SK-N-SH (cell line): Measurements from ENCODE around the gene PARP2.

ENCODE experiments used
- CHD2 ChIP-seq: fragments of 150-350 bp; IDR thresholded peaks from 2 replicates; pipeline ENCODE4 v1.6.1; 2018; ENCODE audit warnings: low read length; ENCODE audit not compliant: partially characterized antibody
- EP300 ChIP-seq, 2 experiments: IDR thresholded peaks; 2 replicates each; pipeline versions ENCODE4 v1.4.0 to v1.6.1; 2012; ENCODE audit warnings: borderline replicate concordance in 1 of 2, low read depth in 1 of 2, low read length in 1 of 2
- FOXM1 ChIP-seq: IDR thresholded peaks from 2 replicates; pipeline ENCODE4 v1.4.0; 2012; ENCODE audit warnings: low read depth, mild to moderate bottlenecking
- GABPA ChIP-seq: IDR thresholded peaks from 2 replicates; pipeline ENCODE4 v1.4.0; 2012; ENCODE audit warnings: low read depth, mild to moderate bottlenecking
- JUND ChIP-seq: IDR thresholded peaks from 2 replicates; pipeline ENCODE4 v1.4.0; 2012
- NRF1 ChIP-seq: IDR thresholded peaks from 2 replicates; pipeline ENCODE4 v1.6.1; 2012; ENCODE audit warnings: low read depth, mild to moderate bottlenecking, low read length
- POLR2AphosphoS5 ChIP-seq: IDR thresholded peaks from 2 replicates; pipeline ENCODE4 v1.6.1; 2012; ENCODE audit warnings: low read depth, low read length
- RFX5 ChIP-seq: IDR thresholded peaks from 2 replicates; pipeline ENCODE4 v1.6.1; 2012; ENCODE audit warnings: mild to moderate bottlenecking, improper control_type of control experiment, low read length
- SMC3 ChIP-seq: IDR thresholded peaks from 2 replicates; pipeline ENCODE4 v1.6.1; 2012; ENCODE audit warnings: low read depth, low read length, improper control_type of control experiment
- TAF1 ChIP-seq: IDR thresholded peaks from 2 replicates; pipeline ENCODE4 v1.6.1; 2012; ENCODE audit warnings: low read depth, mild to moderate bottlenecking, low read length, moderate library complexity, borderline replicate concordance
- TF ChIP-seq, protein P1 (sequence below): fragments of 200-600 bp; sonication (generic); IDR thresholded peaks from 2 replicates; pipeline ENCODE4 v1.6.1; 2017; ENCODE audit warnings: antibody characterized with exemption, mild to moderate bottlenecking, moderate library complexity
- TF ChIP-seq, protein P2 (sequence below): IDR thresholded peaks from 2 replicates; pipeline ENCODE4 v1.6.1; 2012; ENCODE audit warnings: mild to moderate bottlenecking, low read depth, low read length, moderate library complexity

DNA sequence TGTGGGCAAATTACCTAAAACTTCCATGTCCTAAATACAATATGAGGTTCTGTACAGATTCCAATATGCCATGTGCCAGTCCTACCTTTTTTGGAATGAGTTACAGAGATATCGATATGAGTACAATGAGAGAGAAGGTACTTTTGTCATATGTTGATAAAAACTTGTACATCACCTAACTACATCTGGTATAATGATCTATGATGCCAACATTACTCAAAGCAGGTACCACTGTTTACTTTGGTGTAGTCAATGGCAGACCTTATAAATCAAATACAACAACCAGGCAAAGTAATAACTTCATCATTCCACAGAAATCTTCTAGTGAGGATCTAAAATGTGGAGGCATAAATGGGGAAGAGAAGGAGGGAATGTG is 57.1 kb downstream of the PARP2 start:
- TF ChIP-seq, protein P1, sequence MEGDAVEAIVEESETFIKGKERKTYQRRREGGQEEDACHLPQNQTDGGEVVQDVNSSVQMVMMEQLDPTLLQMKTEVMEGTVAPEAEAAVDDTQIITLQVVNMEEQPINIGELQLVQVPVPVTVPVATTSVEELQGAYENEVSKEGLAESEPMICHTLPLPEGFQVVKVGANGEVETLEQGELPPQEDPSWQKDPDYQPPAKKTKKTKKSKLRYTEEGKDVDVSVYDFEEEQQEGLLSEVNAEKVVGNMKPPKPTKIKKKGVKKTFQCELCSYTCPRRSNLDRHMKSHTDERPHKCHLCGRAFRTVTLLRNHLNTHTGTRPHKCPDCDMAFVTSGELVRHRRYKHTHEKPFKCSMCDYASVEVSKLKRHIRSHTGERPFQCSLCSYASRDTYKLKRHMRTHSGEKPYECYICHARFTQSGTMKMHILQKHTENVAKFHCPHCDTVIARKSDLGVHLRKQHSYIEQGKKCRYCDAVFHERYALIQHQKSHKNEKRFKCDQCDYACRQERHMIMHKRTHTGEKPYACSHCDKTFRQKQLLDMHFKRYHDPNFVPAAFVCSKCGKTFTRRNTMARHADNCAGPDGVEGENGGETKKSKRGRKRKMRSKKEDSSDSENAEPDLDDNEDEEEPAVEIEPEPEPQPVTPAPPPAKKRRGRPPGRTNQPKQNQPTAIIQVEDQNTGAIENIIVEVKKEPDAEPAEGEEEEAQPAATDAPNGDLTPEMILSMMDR = no peak
- TF ChIP-seq EP300 (IDR thresholded peaks at IDR 0.05; ENCODE audit: borderline replicate concordance in 1 of 2, low read depth in 1 of 2, low read length in 1 of 2) (no peak), SMC3 (no peak), JUND (no peak), POLR2AphosphoS5 (no peak), NRF1 (no peak), FOXM1 (no peak), GABPA (no peak), TAF1 (no peak), RFX5 (no peak), CHD2 (no peak)
- TF ChIP-seq, protein P2, sequence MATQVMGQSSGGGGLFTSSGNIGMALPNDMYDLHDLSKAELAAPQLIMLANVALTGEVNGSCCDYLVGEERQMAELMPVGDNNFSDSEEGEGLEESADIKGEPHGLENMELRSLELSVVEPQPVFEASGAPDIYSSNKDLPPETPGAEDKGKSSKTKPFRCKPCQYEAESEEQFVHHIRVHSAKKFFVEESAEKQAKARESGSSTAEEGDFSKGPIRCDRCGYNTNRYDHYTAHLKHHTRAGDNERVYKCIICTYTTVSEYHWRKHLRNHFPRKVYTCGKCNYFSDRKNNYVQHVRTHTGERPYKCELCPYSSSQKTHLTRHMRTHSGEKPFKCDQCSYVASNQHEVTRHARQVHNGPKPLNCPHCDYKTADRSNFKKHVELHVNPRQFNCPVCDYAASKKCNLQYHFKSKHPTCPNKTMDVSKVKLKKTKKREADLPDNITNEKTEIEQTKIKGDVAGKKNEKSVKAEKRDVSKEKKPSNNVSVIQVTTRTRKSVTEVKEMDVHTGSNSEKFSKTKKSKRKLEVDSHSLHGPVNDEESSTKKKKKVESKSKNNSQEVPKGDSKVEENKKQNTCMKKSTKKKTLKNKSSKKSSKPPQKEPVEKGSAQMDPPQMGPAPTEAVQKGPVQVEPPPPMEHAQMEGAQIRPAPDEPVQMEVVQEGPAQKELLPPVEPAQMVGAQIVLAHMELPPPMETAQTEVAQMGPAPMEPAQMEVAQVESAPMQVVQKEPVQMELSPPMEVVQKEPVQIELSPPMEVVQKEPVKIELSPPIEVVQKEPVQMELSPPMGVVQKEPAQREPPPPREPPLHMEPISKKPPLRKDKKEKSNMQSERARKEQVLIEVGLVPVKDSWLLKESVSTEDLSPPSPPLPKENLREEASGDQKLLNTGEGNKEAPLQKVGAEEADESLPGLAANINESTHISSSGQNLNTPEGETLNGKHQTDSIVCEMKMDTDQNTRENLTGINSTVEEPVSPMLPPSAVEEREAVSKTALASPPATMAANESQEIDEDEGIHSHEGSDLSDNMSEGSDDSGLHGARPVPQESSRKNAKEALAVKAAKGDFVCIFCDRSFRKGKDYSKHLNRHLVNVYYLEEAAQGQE = no peak
